Dermis microvascular lymphatic vessel endothelial cell (primary cell): ENCODE data around the gene LAS1L. TPM values are rescaled to one million over a fixed set of nuclear protein-coding genes. Genes with fewer than 3 reads are reported as not detected.
"Not testable (repeated sequence)": the region's sequence is repeated elsewhere in the genome, so short reads cannot be mapped to it uniquely, and the experiment has no call there.

Source experiments
- DNase-seq, 2 donors: peaks; one replicate each; pipeline versions ENCODE4 v3.0.0 to v3.0.0-alpha.2; 2010; ENCODE audit warnings: low read depth in 2 of 2
- total RNA-seq: library from RNA; depleted of rRNA; stranded (reverse); fragments of >200 nt; gene quantifications from 2 replicates; pipeline ENCODE4 v1.2.1, GENCODE V29; 2014

The LAS1L gene
- total RNA-seq, 1 donor from 2014 or later: 20.0 TPM

GRCh38 chrX:65518980-65519379 lies 15.6 kb downstream of the LAS1L start:
- not testable (repeated sequence) for DNase-seq

GRCh38 chrX:65517923-65518322 lies 16.7 kb downstream of the LAS1L start:
- DNase-seq: no peak

GRCh38 chrX:65516756-65517155 lies 17.8 kb downstream of the LAS1L start:
- DNase-seq: no peak

- no peak for DNase-seq
These were observed 21.0 kb downstream of the LAS1L start for GRCh38 chrX:65513610-65514009.

- DNase-seq: no peak
These were observed 25.2 kb downstream of the LAS1L start for GRCh38 chrX:65509400-65509799.

- DNase-seq: peak in 1 of 2 donors; percentile 46
These were observed 25.7 kb downstream of the LAS1L start for GRCh38 chrX:65508851-65509250.

GRCh38 chrX:65502618-65503017 lies 32.0 kb downstream of the LAS1L start:
- DNase-seq: no peak

GRCh38 chrX:65493431-65493830 lies 41.2 kb downstream of the LAS1L start:
- DNase-seq: no peak

GRCh38 chrX:65491620-65492019 lies 43.0 kb downstream of the LAS1L start:
- no peak for DNase-seq

GRCh38 chrX:65488495-65488894 lies 46.1 kb downstream of the LAS1L start:
- no peak for DNase-seq

GRCh38 chrX:65480960-65481359 lies 53.6 kb downstream of the LAS1L start:
- no peak for DNase-seq

GRCh38 chrX:65479102-65479501 lies 55.5 kb downstream of the LAS1L start:
- DNase-seq: not testable (repeated sequence)

GRCh38 chrX:65476564-65476963 lies 58.0 kb downstream of the LAS1L start:
- no peak for DNase-seq

GRCh38 chrX:65463550-65463949 lies 71.0 kb downstream of the LAS1L start:
- DNase-seq: no peak

Other genes with a start within 250 kb of the LAS1L start
- 201 and 255 TPM in 2 replicates for gene MSN, start 132.9 kb upstream of the LAS1L start, total RNA-seq